ENCODE data around the gene FKBP4. TPM values are rescaled to one million over a fixed set of nuclear protein-coding genes. Genes with fewer than 3 reads are reported as not detected.

FKBP4 gene
- total and polyA plus RNA-seq, 9 donors = 25.1 to 55.8 (median 45.5) TPM

- DNase-seq = no peak
- Histone ChIP-seq H3K9me3 (replicated peaks; ENCODE audit: control insufficient read depth, low read depth, low read length) (no peaks in the 10 kb centered on the region), H3K4me1 (ENCODE audit: control insufficient read depth, insufficient read depth, low read length) (peaks cover 11% of the 10 kb centered on the region), H3K4me3 (ENCODE audit: low read length) (no peak overlapping the region), H3K36me3 (ENCODE audit: control insufficient read depth, insufficient read depth, low read length) (peaks cover 15% of the 10 kb centered on the region), H3K27me3 (ENCODE audit: control insufficient read depth, insufficient read depth, low read length) (no peaks in the 10 kb centered on the region), H3K27ac (ENCODE audit: low read length) (no peak overlapping the region)
- WGBS (ENCODE audit: insufficient coverage) = 33% methylated on average over 1 of the region's 5 CpGs
Measured at GRCh38 chr12:2842948-2843347, 48.2 kb downstream of the FKBP4 start.

- Histone ChIP-seq H3K4me1 (ENCODE audit: control insufficient read depth, insufficient read depth, low read length) (peaks cover 11% of the 10 kb centered on the region), H3K36me3 (ENCODE audit: control insufficient read depth, insufficient read depth, low read length) (peaks cover 5% of the 10 kb centered on the region), H3K27ac (ENCODE audit: low read length) (no peak overlapping the region), H3K4me3 (ENCODE audit: low read length) (no peak overlapping the region), H3K9me3 (replicated peaks; ENCODE audit: control insufficient read depth, low read depth, low read length) (no peaks in the 10 kb centered on the region), H3K27me3 (ENCODE audit: control insufficient read depth, insufficient read depth, low read length) (no peaks in the 10 kb centered on the region)
- DNase-seq = no peak
- WGBS (ENCODE audit: insufficient coverage) = 84% methylated on average over 8 of the region's 9 CpGs
Measured at GRCh38 chr12:2844786-2845185, 50.0 kb downstream of the FKBP4 start.

- Histone ChIP-seq H3K4me1 (ENCODE audit: control insufficient read depth, insufficient read depth, low read length) (peaks cover 11% of the 10 kb centered on the region), H3K27ac (ENCODE audit: low read length) (no peak overlapping the region), H3K9me3 (replicated peaks; ENCODE audit: control insufficient read depth, low read depth, low read length) (no peaks in the 10 kb centered on the region), H3K36me3 (ENCODE audit: control insufficient read depth, insufficient read depth, low read length) (peaks cover 4% of the 10 kb centered on the region), H3K4me3 (ENCODE audit: low read length) (no peak overlapping the region), H3K27me3 (ENCODE audit: control insufficient read depth, insufficient read depth, low read length) (no peaks in the 10 kb centered on the region)
- DNase-seq = peak; percentile 65
- WGBS (ENCODE audit: insufficient coverage) = 33% methylated on average over 1 of the region's 6 CpGs
Measured at GRCh38 chr12:2845280-2845679, 50.5 kb downstream of the FKBP4 start.

GRCh38 chr12:2851931-2852330 is 57.2 kb downstream of the FKBP4 start:
- no CpG with 5 or more reads among the region's 3 CpGs for WGBS (ENCODE audit: insufficient coverage)
- H3K36me3 ChIP-seq (ENCODE audit: control insufficient read depth, insufficient read depth, low read length) = no peaks in the 10 kb centered on the region
- no peaks in the 10 kb centered on the region for H3K4me1 ChIP-seq (ENCODE audit: control insufficient read depth, insufficient read depth, low read length)
- no peaks in the 10 kb centered on the region for H3K27me3 ChIP-seq (ENCODE audit: control insufficient read depth, insufficient read depth, low read length)
- no peaks in the 10 kb centered on the region for H3K9me3 ChIP-seq (replicated peaks; ENCODE audit: control insufficient read depth, low read depth, low read length)
- no peak overlapping the region for H3K27ac ChIP-seq (ENCODE audit: low read length)
- H3K4me3 ChIP-seq (ENCODE audit: low read length) = no peak overlapping the region
- no peak for DNase-seq

- H3K27ac ChIP-seq (ENCODE audit: low read length) = no peak overlapping the region
- WGBS (ENCODE audit: insufficient coverage) = 2% methylated on average over 7 of the region's 11 CpGs
Measured at GRCh38 chr12:2853626-2854025, 58.9 kb downstream of the FKBP4 start.

More at GRCh38 chr12:2853626-2854025, 58.9 kb downstream of the FKBP4 start:
- Histone ChIP-seq H3K4me3 (ENCODE audit: low read length) (no peak overlapping the region), H3K4me1 (ENCODE audit: control insufficient read depth, insufficient read depth, low read length) (no peaks in the 10 kb centered on the region), H3K27me3 (ENCODE audit: control insufficient read depth, insufficient read depth, low read length) (no peaks in the 10 kb centered on the region), H3K9me3 (replicated peaks; ENCODE audit: control insufficient read depth, low read depth, low read length) (no peaks in the 10 kb centered on the region), H3K36me3 (ENCODE audit: control insufficient read depth, insufficient read depth, low read length) (peaks cover 13% of the 10 kb centered on the region)
- peak; percentile 88 for DNase-seq

Other genes with a start within 250 kb of the FKBP4 start
- 26.5 TPM for gene ITFG2, start 17.7 kb downstream of the FKBP4 start, total RNA-seq
- 10 to 100 TPM; 25.3 to 38.0 (median 31.9) TPM for gene ITFG2, start 17.7 kb downstream of the FKBP4 start, polyA plus RNA-seq (ENCODE audit: insufficient read depth in 1 of 8, insufficient read length in 8 of 8, low replicate concordance in 1 of 8)
- gene NRIP2, start 40.1 kb downstream of the FKBP4 start, total RNA-seq = 2.3 TPM
- gene NRIP2, start 40.1 kb downstream of the FKBP4 start, polyA plus RNA-seq (ENCODE audit: insufficient read depth in 1 of 8, insufficient read length in 8 of 8, low replicate concordance in 1 of 8) = 1 to 10 TPM; 5.0 to 6.6 (median 5.8) TPM
- gene TEX52, start 62.1 kb downstream of the FKBP4 start, total RNA-seq = not detected
- gene TEX52, start 62.1 kb downstream of the FKBP4 start, polyA plus RNA-seq (ENCODE audit: insufficient read depth in 1 of 8, insufficient read length in 8 of 8, low replicate concordance in 1 of 8) = 1 to 10 TPM in 3 of 8 donors, under 1 TPM in 5; 0.19 to 1.3 (median 0.58) TPM
- 6.5 TPM for gene FOXM1, start 82.2 kb downstream of the FKBP4 start, total RNA-seq
- 10 to 100 TPM; 15.8 to 29.4 (median 22.7) TPM for gene FOXM1, start 82.2 kb downstream of the FKBP4 start, polyA plus RNA-seq (ENCODE audit: insufficient read depth in 1 of 8, insufficient read length in 8 of 8, low replicate concordance in 1 of 8)
- 17.8 TPM for gene RHNO1, start 82.3 kb downstream of the FKBP4 start, total RNA-seq
- gene RHNO1, start 82.3 kb downstream of the FKBP4 start, polyA plus RNA-seq (ENCODE audit: insufficient read depth in 1 of 8, insufficient read length in 8 of 8, low replicate concordance in 1 of 8) = 10 to 100 TPM; 18.3 to 28.3 (median 25.3) TPM
- 21.9 TPM for gene TULP3, start 95.9 kb downstream of the FKBP4 start, total RNA-seq
- 10 to 100 TPM; 20.8 to 31.3 (median 28.4) TPM for gene TULP3, start 95.9 kb downstream of the FKBP4 start, polyA plus RNA-seq (ENCODE audit: insufficient read depth in 1 of 8, insufficient read length in 8 of 8, low replicate concordance in 1 of 8)
- 35.5 TPM for gene TEAD4, start 164.4 kb downstream of the FKBP4 start, total RNA-seq
- gene TEAD4, start 164.4 kb downstream of the FKBP4 start, polyA plus RNA-seq (ENCODE audit: insufficient read depth in 1 of 8, insufficient read length in 8 of 8, low replicate concordance in 1 of 8) = 100 to 1,000 TPM in 2 of 8 donors, 10 to 100 TPM in 6; 73.8 to 103 (median 87.2) TPM